ENCODE data around the gene ACVR1C. TPM values are rescaled to one million over a fixed set of nuclear protein-coding genes. Genes with fewer than 3 reads are reported as not detected.

Gene ACVR1C
- total RNA-seq, 4 donors from 2014 or later: 0.44 to 1.9 (median 0.92) TPM

GRCh38 chr2:157480182-157480961 is 148.3 kb downstream of the ACVR1C start:
- TF ChIP-seq POLR2AphosphoS5 (IDR thresholded peaks at IDR 0.05) (no peak), POLR2A (IDR thresholded peaks at IDR 0.05) (no peak), EP300 (IDR thresholded peaks at IDR 0.05) (no peak)
- TF ChIP-seq, protein P1, sequence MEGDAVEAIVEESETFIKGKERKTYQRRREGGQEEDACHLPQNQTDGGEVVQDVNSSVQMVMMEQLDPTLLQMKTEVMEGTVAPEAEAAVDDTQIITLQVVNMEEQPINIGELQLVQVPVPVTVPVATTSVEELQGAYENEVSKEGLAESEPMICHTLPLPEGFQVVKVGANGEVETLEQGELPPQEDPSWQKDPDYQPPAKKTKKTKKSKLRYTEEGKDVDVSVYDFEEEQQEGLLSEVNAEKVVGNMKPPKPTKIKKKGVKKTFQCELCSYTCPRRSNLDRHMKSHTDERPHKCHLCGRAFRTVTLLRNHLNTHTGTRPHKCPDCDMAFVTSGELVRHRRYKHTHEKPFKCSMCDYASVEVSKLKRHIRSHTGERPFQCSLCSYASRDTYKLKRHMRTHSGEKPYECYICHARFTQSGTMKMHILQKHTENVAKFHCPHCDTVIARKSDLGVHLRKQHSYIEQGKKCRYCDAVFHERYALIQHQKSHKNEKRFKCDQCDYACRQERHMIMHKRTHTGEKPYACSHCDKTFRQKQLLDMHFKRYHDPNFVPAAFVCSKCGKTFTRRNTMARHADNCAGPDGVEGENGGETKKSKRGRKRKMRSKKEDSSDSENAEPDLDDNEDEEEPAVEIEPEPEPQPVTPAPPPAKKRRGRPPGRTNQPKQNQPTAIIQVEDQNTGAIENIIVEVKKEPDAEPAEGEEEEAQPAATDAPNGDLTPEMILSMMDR (IDR thresholded peaks at IDR 0.05): no peak
- H3K36me3 ChIP-seq: no peaks in the 10 kb centered on the region
- no peaks in the 10 kb centered on the region for H3K9me3 ChIP-seq
- H3K4me3 ChIP-seq: no peak overlapping the region
- H3K4me1 ChIP-seq: peaks cover 4% of the 10 kb centered on the region
- whole genome bisulfite sequencing: 90% methylated on average over 2 of the region's 3 CpGs
- DNase-seq (ENCODE audit: low spot score in 2 of 2): peak in 1 of 2 donors; percentile 78
- no peaks in the 10 kb centered on the region for H3K27me3 ChIP-seq
- H3K27ac ChIP-seq: no peak overlapping the region

- no peak for DNase-seq (ENCODE audit: low spot score in 2 of 2)
- WGBS: 90% methylated on average over 7 of the region's 7 CpGs
- TF ChIP-seq, protein P1 (IDR thresholded peaks at IDR 0.05): no peak
- TF ChIP-seq POLR2A (IDR thresholded peaks at IDR 0.05) (no peak), POLR2AphosphoS5 (IDR thresholded peaks at IDR 0.05) (no peak), EP300 (IDR thresholded peaks at IDR 0.05) (no peak)
- Histone ChIP-seq H3K9me3 (no peaks in the 10 kb centered on the region), H3K27me3 (no peaks in the 10 kb centered on the region), H3K27ac (no peak overlapping the region), H3K4me3 (no peak overlapping the region), H3K36me3 (no peaks in the 10 kb centered on the region), H3K4me1 (peaks cover 4% of the 10 kb centered on the region)
Observed at GRCh38 chr2:157479081-157480027, 149.3 kb downstream of the ACVR1C start.

DNA sequence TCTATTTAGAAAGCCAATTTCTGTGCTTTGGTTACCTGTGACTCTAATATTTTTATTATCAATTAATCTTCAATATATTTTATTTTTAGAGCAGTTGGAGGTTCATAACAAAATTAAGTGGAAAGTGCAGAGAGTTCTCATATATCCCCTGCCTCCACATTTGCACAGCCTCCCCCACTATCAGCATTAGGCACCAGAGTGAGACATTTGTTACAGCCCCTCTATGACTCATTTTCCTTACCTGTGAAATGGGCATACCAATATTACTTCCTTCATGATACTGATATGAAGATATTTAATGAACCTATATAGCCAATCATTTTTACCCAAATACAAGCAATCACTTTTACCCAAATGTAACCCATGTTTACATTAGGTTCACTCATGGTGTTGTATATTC is 150.7 kb downstream of the ACVR1C start:
- Histone ChIP-seq H3K27me3 (no peaks in the 10 kb centered on the region), H3K4me3 (no peak overlapping the region), H3K4me1 (peaks cover 4% of the 10 kb centered on the region), H3K27ac (no peak overlapping the region), H3K36me3 (no peaks in the 10 kb centered on the region), H3K9me3 (no peaks in the 10 kb centered on the region)
- TF ChIP-seq EP300 (IDR thresholded peaks at IDR 0.05): no peak
- no peak for TF ChIP-seq POLR2AphosphoS5 (IDR thresholded peaks at IDR 0.05)
- no peak for TF ChIP-seq POLR2A (IDR thresholded peaks at IDR 0.05)
- TF ChIP-seq, protein P1 (IDR thresholded peaks at IDR 0.05): no peak
- no peak for DNase-seq (ENCODE audit: low spot score in 2 of 2)

DNA sequence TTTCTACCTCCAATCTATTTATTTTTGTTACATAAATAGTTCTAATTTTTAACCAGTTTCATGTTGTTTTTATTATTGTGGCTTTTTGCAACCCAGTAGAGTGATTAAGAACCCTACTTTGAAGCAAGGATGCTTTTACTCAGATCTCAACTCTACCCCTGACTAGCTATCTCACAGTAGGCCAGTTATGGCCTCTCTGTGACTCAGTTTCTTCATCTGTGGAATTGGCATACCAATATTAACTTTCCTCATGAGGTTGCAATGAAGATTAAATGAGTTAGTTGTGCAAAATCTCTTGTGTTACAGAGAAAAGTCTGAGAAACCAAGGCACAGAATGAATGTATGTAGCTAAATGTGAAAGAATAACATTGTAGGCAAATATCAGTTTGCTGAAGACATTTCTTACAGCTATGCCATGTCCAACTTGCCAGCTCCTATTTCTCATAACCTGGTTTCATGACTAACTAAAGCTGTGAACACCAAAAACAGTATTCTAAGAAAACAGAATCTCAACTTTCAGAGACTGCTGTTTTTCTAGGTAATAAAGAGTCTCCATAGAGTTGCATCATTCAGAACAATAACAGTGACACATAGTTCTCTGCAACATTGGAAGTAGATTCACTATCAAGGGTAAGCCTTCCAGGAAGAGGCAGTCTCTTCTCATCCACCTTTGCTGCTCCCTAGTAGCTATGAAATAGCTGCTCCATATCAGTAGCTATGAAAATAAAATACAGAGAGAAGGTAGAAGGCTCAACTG is 151.5 kb downstream of the ACVR1C start:
- Histone ChIP-seq H3K4me3 (no peak overlapping the region), H3K9me3 (no peaks in the 10 kb centered on the region), H3K4me1 (peaks cover 4% of the 10 kb centered on the region), H3K36me3 (no peaks in the 10 kb centered on the region), H3K27me3 (no peaks in the 10 kb centered on the region), H3K27ac (no peak overlapping the region)
- DNase-seq (ENCODE audit: low spot score in 2 of 2): no peak
- TF ChIP-seq, protein P1 (IDR thresholded peaks at IDR 0.05): no peak
- no peak for TF ChIP-seq EP300 (IDR thresholded peaks at IDR 0.05)
- TF ChIP-seq POLR2AphosphoS5 (IDR thresholded peaks at IDR 0.05): no peak
- no peak for TF ChIP-seq POLR2A (IDR thresholded peaks at IDR 0.05)

Other genes starting within 250 kb of the ACVR1C start
- 1 to 10 TPM; 2.1 to 9.6 (median 6.1) TPM for gene CYTIP, start 184.8 kb downstream of the ACVR1C start, total RNA-seq
- 10 to 100 TPM; 17.5 to 20.6 (median 18.5) TPM for gene ACVR1, start 247.5 kb upstream of the ACVR1C start, total RNA-seq